ENCODE results near the gene FOXN1. TPM values are rescaled to one million over a fixed set of nuclear protein-coding genes. Genes with fewer than 3 reads are reported as not detected.

FOXN1 gene
- total RNA-seq, 2 donors from 2014 or later: not detected

- Histone ChIP-seq H3K4me3 (ENCODE audit: low read length) (no peak overlapping the region), H3K9ac (ENCODE audit: extremely low read depth, low read length, poor library complexity, severe bottlenecking) (no peak overlapping the region), H3K4me1 (ENCODE audit: control insufficient read depth, insufficient read depth, low read length) (peaks cover 29% of the 10 kb centered on the region), H3K36me3 (ENCODE audit: control insufficient read depth, insufficient read depth, low read length) (no peaks in the 10 kb centered on the region), H3K27ac (ENCODE audit: low read depth, low read length) (no peak overlapping the region), H3K27me3 (ENCODE audit: control insufficient read depth, insufficient read depth, low read length, poor library complexity, severe bottlenecking) (peaks cover 52% of the 10 kb centered on the region), H3K9me3 (ENCODE audit: control insufficient read depth, low read length) (no peaks in the 10 kb centered on the region)
- WGBS, 2 experiments (ENCODE audit: insufficient coverage in 1 of 2, insufficient read length in 1 of 2): 88 to 91% methylated on average over 6 to 8 of the region's 8 CpGs
- DNase-seq: no peak
- Mint-ChIP-seq H3K27ac (no peak overlapping the region), H3K9me3 (no peaks in the 10 kb centered on the region), H3K4me3 (no peak overlapping the region), H3K27me3 (ENCODE audit: insufficient read depth) (peaks cover 58% of the 10 kb centered on the region), H3K36me3 (ENCODE audit: low read depth) (no peaks in the 10 kb centered on the region), H3K4me1 (peaks cover 50% of the 10 kb centered on the region)
- TF ChIP-seq, protein P1, sequence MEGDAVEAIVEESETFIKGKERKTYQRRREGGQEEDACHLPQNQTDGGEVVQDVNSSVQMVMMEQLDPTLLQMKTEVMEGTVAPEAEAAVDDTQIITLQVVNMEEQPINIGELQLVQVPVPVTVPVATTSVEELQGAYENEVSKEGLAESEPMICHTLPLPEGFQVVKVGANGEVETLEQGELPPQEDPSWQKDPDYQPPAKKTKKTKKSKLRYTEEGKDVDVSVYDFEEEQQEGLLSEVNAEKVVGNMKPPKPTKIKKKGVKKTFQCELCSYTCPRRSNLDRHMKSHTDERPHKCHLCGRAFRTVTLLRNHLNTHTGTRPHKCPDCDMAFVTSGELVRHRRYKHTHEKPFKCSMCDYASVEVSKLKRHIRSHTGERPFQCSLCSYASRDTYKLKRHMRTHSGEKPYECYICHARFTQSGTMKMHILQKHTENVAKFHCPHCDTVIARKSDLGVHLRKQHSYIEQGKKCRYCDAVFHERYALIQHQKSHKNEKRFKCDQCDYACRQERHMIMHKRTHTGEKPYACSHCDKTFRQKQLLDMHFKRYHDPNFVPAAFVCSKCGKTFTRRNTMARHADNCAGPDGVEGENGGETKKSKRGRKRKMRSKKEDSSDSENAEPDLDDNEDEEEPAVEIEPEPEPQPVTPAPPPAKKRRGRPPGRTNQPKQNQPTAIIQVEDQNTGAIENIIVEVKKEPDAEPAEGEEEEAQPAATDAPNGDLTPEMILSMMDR (conservative IDR thresholded peaks at IDR 0.05): no peak
Observed at GRCh38 chr17:28469376-28469775, 36.8 kb upstream of the FOXN1 start.

- Histone ChIP-seq H3K27ac (ENCODE audit: low read depth, low read length) (no peak overlapping the region), H3K9ac (ENCODE audit: extremely low read depth, low read length, poor library complexity, severe bottlenecking) (no peak overlapping the region), H3K27me3 (ENCODE audit: control insufficient read depth, insufficient read depth, low read length, poor library complexity, severe bottlenecking) (peaks cover 42% of the 10 kb centered on the region), H3K4me1 (ENCODE audit: control insufficient read depth, insufficient read depth, low read length) (peaks cover 30% of the 10 kb centered on the region), H3K9me3 (ENCODE audit: control insufficient read depth, low read length) (no peaks in the 10 kb centered on the region), H3K4me3 (ENCODE audit: low read length) (no peak overlapping the region), H3K36me3 (ENCODE audit: control insufficient read depth, insufficient read depth, low read length) (no peaks in the 10 kb centered on the region)
- H3K27ac Mint-ChIP-seq: no peak overlapping the region
- no peaks in the 10 kb centered on the region for H3K36me3 Mint-ChIP-seq (ENCODE audit: low read depth)
- no peak overlapping the region for H3K4me3 Mint-ChIP-seq
- DNase-seq: no peak
- H3K27me3 Mint-ChIP-seq (ENCODE audit: insufficient read depth): peaks cover 48% of the 10 kb centered on the region
- TF ChIP-seq, protein P1 (conservative IDR thresholded peaks at IDR 0.05): no peak
- no peaks in the 10 kb centered on the region for H3K9me3 Mint-ChIP-seq
- WGBS, 2 experiments (ENCODE audit: insufficient coverage in 1 of 2, insufficient read length in 1 of 2): 92% methylated on average over 2 to 6 of the region's 7 CpGs
- H3K4me1 Mint-ChIP-seq: peaks cover 52% of the 10 kb centered on the region
Observed at GRCh38 chr17:28470266-28470913, 35.8 kb upstream of the FOXN1 start.

- Histone ChIP-seq H3K4me3 (ENCODE audit: low read length) (no peak overlapping the region), H3K4me1 (ENCODE audit: control insufficient read depth, insufficient read depth, low read length) (peaks cover 29% of the 10 kb centered on the region), H3K36me3 (ENCODE audit: control insufficient read depth, insufficient read depth, low read length) (no peaks in the 10 kb centered on the region), H3K9ac (ENCODE audit: extremely low read depth, low read length, poor library complexity, severe bottlenecking) (no peak overlapping the region), H3K27ac (ENCODE audit: low read depth, low read length) (no peak overlapping the region), H3K9me3 (ENCODE audit: control insufficient read depth, low read length) (no peaks in the 10 kb centered on the region), H3K27me3 (ENCODE audit: control insufficient read depth, insufficient read depth, low read length, poor library complexity, severe bottlenecking) (peaks cover 36% of the 10 kb centered on the region)
- no peaks in the 10 kb centered on the region for H3K36me3 Mint-ChIP-seq (ENCODE audit: low read depth)
- H3K9me3 Mint-ChIP-seq: no peaks in the 10 kb centered on the region
- no peak for DNase-seq
- H3K27ac Mint-ChIP-seq: no peak overlapping the region
- H3K4me3 Mint-ChIP-seq: no peak overlapping the region
- peaks cover 46% of the 10 kb centered on the region for H3K27me3 Mint-ChIP-seq (ENCODE audit: insufficient read depth)
- WGBS, 2 experiments (ENCODE audit: insufficient coverage in 1 of 2, insufficient read length in 1 of 2): 89 to 100% methylated on average over 1 to 3 of the region's 3 CpGs
- H3K4me1 Mint-ChIP-seq: peaks cover 52% of the 10 kb centered on the region
- TF ChIP-seq, protein P1 (conservative IDR thresholded peaks at IDR 0.05): no peak
Observed at GRCh38 chr17:28470914-28471366, 35.2 kb upstream of the FOXN1 start.
